HepG2 (cell line): ENCODE data around the gene EMP2.

Source experiments
- ELK4 ChIP-seq: sonication (generic); formaldehyde crosslinking; IDR thresholded peaks from 2 replicates; pipeline ENCODE4 v1.9.0; 2021; ENCODE audit warnings: missing genetic modification reagents, borderline replicate concordance
- NR0B2 ChIP-seq: sonication (generic); formaldehyde crosslinking; IDR thresholded peaks from 2 replicates; pipeline ENCODE4 v1.4.0; 2020; ENCODE audit warnings: mild to moderate bottlenecking, missing genetic modification reagents
- POLR2A ChIP-seq, 2 experiments: IDR thresholded peaks; 2 replicates each; pipeline ENCODE4 v1.6.1; 2011; ENCODE audit warnings: low read depth in 2 of 2, low read length in 2 of 2, mild to moderate bottlenecking in 1 of 2, moderate library complexity in 1 of 2; ENCODE audit not compliant: insufficient read depth in 1 of 2
- RNF219 ChIP-seq: sonication (generic); formaldehyde crosslinking; IDR thresholded peaks from 2 replicates; pipeline ENCODE4 v1.5.0; 2020; ENCODE audit warnings: mild to moderate bottlenecking, missing genetic modification reagents
- SMC3 ChIP-seq: IDR thresholded peaks from 2 replicates; pipeline ENCODE4 v1.6.1; 2011; ENCODE audit warnings: low read length, improper control_type of control experiment
- STAG1 ChIP-seq: sonication (generic); formaldehyde crosslinking; IDR thresholded peaks from 2 replicates; pipeline ENCODE4 v1.4.0; 2020; ENCODE audit warnings: missing genetic modification reagents
- SUZ12 ChIP-seq: fragments of 150-350 bp; IDR thresholded peaks from 2 replicates; pipeline ENCODE4 v1.6.1; 2014; ENCODE audit warnings: low read depth, low read length
- TBL1XR1 ChIP-seq: fragments of 150-350 bp; IDR thresholded peaks from 2 replicates; pipeline ENCODE4 v1.6.1; 2014; ENCODE audit warnings: borderline replicate concordance, low read length; ENCODE audit not compliant: partially characterized antibody
- THAP11 ChIP-seq: IDR thresholded peaks from 2 replicates; pipeline ENCODE4 v1.6.1; 2016; ENCODE audit warnings: missing biosample characterization, missing genetic modification reagents
- UBTF ChIP-seq: sonication (generic); formaldehyde crosslinking; IDR thresholded peaks from 2 replicates; pipeline ENCODE4 v1.4.0; 2020; ENCODE audit warnings: mild to moderate bottlenecking, missing genetic modification reagents
- ZBTB3 ChIP-seq: sonication (generic); formaldehyde crosslinking; IDR thresholded peaks from 2 replicates; pipeline ENCODE4 v1.4.0; 2020; ENCODE audit warnings: low read depth, mild to moderate bottlenecking, moderate library complexity, missing genetic modification reagents, borderline replicate concordance
- ZNF10 ChIP-seq: sonication (generic); formaldehyde crosslinking; IDR thresholded peaks from 2 replicates; pipeline ENCODE4 v1.4.0; 2020; ENCODE audit warnings: mild to moderate bottlenecking, low read depth, missing genetic modification reagents, borderline replicate concordance
- ZNF841 ChIP-seq: sonication (generic); formaldehyde crosslinking; IDR thresholded peaks from 2 replicates; pipeline ENCODE4 v1.8.1; 2023; ENCODE audit warnings: missing genetic modification reagents, borderline replicate concordance

- TF ChIP-seq RNF219 (CRISPR knock-in tag) = no peak
- TF ChIP-seq POLR2A (IDR thresholded peaks at IDR 0.05; ENCODE audit: insufficient read depth in 1 of 2, low read depth in 2 of 2, low read length in 2 of 2) = no peak
- TF ChIP-seq TBL1XR1 = no peak
- no peak for TF ChIP-seq ZNF841 (CRISPR knock-in tag)
- TF ChIP-seq NR0B2 (CRISPR knock-in tag) = no peak
- TF ChIP-seq ZNF10 = no peak
- no peak for TF ChIP-seq STAG1 (CRISPR knock-in tag)
- TF ChIP-seq ELK4 (CRISPR knock-in tag) = no peak
- no peak for TF ChIP-seq ZBTB3 (CRISPR knock-in tag)
- no peak for TF ChIP-seq SUZ12
- TF ChIP-seq UBTF (CRISPR knock-in tag) = no peak
- TF ChIP-seq THAP11 (CRISPR knock-in tag) = no peak
- no peak for TF ChIP-seq SMC3
Observed at GRCh38 chr16:10522966-10523365, 57.4 kb downstream of the EMP2 start.
